Measurements from ENCODE around the gene TFR2.

DNA sequence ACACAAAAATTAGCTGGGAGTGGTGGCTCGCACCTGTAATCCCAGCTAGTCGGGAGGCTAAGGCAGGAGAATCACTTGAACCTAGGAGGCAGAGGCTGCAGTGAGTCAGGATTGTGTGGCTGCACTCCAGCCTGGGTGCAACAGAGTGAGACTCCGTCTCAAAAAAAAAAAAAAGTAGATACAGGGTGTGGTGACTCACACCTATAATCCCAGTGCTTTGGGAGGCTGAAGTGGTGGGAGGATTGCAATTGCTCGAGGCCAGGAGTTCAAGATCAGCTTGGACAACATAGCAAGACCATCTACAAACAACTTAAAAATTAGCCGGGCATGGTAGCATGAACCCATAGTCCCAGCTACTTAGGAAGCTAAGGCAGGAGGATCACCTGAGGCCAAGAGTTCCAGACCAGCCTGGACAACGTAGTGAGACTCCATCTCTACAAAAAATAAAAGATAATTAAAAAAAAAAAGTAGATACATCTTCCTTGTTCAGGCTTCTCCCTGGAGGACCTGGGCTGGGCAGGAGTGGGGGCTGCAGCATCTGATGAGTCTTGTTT is 27.0 kb downstream of the TFR2 start:
- TF ChIP-seq POLR2A (IDR thresholded peaks at IDR 0.05): no peak
- TF ChIP-seq, protein P1, sequence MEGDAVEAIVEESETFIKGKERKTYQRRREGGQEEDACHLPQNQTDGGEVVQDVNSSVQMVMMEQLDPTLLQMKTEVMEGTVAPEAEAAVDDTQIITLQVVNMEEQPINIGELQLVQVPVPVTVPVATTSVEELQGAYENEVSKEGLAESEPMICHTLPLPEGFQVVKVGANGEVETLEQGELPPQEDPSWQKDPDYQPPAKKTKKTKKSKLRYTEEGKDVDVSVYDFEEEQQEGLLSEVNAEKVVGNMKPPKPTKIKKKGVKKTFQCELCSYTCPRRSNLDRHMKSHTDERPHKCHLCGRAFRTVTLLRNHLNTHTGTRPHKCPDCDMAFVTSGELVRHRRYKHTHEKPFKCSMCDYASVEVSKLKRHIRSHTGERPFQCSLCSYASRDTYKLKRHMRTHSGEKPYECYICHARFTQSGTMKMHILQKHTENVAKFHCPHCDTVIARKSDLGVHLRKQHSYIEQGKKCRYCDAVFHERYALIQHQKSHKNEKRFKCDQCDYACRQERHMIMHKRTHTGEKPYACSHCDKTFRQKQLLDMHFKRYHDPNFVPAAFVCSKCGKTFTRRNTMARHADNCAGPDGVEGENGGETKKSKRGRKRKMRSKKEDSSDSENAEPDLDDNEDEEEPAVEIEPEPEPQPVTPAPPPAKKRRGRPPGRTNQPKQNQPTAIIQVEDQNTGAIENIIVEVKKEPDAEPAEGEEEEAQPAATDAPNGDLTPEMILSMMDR (IDR thresholded peaks at IDR 0.05): no peak

Measured in lower leg skin (tissue), 3 donors.